WTC11 (cell line): ENCODE results near the gene APCDD1. TPM values are rescaled to one million over a fixed set of nuclear protein-coding genes. Genes with fewer than 3 reads are reported as not detected.

ENCODE experiments used
- ATAC-seq: fragments of 200-7000 bp; cut with Tn5 transposase; 2 replicates; pipeline ENCODE4 v1.10.0; 2021; ENCODE audit warnings: mild to moderate bottlenecking, moderate library complexity
- CTCF ChIA-PET: fragments of 300-600 bp; sonication (Branson Sonifier 250); formaldehyde crosslinking; loops from one replicate; lab custom pipeline; 2021; ENCODE audit warnings: antibody characterized with exemption; lab: Charles Lee
- POLR2A ChIA-PET: fragments of 350-600 bp; sonication (Branson Sonifier 250); formaldehyde crosslinking; loops from one replicate; lab custom pipeline; 2021; ENCODE audit warnings: antibody characterized with exemption; lab: Charles Lee
- DNase-seq: peaks from one replicate; pipeline ENCODE4 v3.0.0; 2021; ENCODE audit warnings: low spot score
- H3K27ac Mint-ChIP-seq: 2 replicates; pipeline ENCODE4 v1.8.0; 2021; ENCODE audit warnings: mixed read lengths
- H3K27me3 Mint-ChIP-seq: 2 replicates; pipeline ENCODE4 v1.8.0; 2021; ENCODE audit warnings: low read depth, mild to moderate bottlenecking, moderate library complexity, mixed read lengths
- H3K36me3 Mint-ChIP-seq: 2 replicates; pipeline ENCODE4 v1.8.0; 2021; ENCODE audit warnings: mixed read lengths
- H3K4me1 Mint-ChIP-seq: 2 replicates; pipeline ENCODE4 v1.8.0; 2022; ENCODE audit warnings: mixed read lengths
- H3K4me3 Mint-ChIP-seq: 2 replicates; pipeline ENCODE4 v1.8.0; 2021; ENCODE audit warnings: mild to moderate bottlenecking, moderate library complexity, mixed read lengths
- H3K9me3 Mint-ChIP-seq: 2 replicates; pipeline ENCODE4 v1.8.0; 2021; ENCODE audit warnings: mixed read lengths
- FOXJ3 ChIP-seq: sonication (generic); formaldehyde crosslinking; IDR thresholded peaks from 2 replicates; pipeline ENCODE4 v1.9.0; 2021; ENCODE audit warnings: missing genetic modification reagents, mild to moderate bottlenecking, borderline replicate concordance
- KAT7 ChIP-seq: sonication (generic); formaldehyde crosslinking; IDR thresholded peaks from 2 replicates; pipeline ENCODE4 v1.8.1; 2023; ENCODE audit warnings: missing genetic modification reagents, mild to moderate bottlenecking, borderline replicate concordance
- NFATC4 ChIP-seq: fragments of 250-450 bp; sonication (Bioruptor Pico); IDR thresholded peaks from 2 replicates; pipeline ENCODE4 v1.9.0; 2021; ENCODE audit warnings: mild to moderate bottlenecking
- NFE2L1 ChIP-seq: sonication (generic); formaldehyde crosslinking; IDR thresholded peaks from 2 replicates; pipeline ENCODE4 v1.8.1; 2023; ENCODE audit warnings: missing genetic modification reagents
- NR1H2 ChIP-seq: sonication (generic); formaldehyde crosslinking; IDR thresholded peaks from 2 replicates; pipeline ENCODE4 v1.9.0; 2021; ENCODE audit warnings: mild to moderate bottlenecking, moderate library complexity, missing genetic modification reagents
- NR3C1 ChIP-seq: sonication (generic); formaldehyde crosslinking; conservative IDR thresholded peaks from 2 replicates; pipeline ENCODE4 v1.8.1; 2023; ENCODE audit warnings: low read depth, mild to moderate bottlenecking, missing genetic modification reagents
- ZNF138 ChIP-seq: sonication (generic); formaldehyde crosslinking; conservative IDR thresholded peaks from 2 replicates; pipeline ENCODE4 v1.8.1; 2022; ENCODE audit warnings: mild to moderate bottlenecking, moderate library complexity, missing genetic modification reagents
- ZNF219 ChIP-seq: sonication (generic); formaldehyde crosslinking; IDR thresholded peaks from 2 replicates; pipeline ENCODE4 v1.8.0; 2023; ENCODE audit warnings: missing genetic modification reagents, mild to moderate bottlenecking, borderline replicate concordance
- ZNF232 ChIP-seq: sonication (generic); formaldehyde crosslinking; IDR thresholded peaks from 2 replicates; pipeline ENCODE4 v1.8.0; 2022; ENCODE audit warnings: mild to moderate bottlenecking, missing genetic modification reagents
- total RNA-seq: library from RNA; stranded (reverse); gene quantifications from 3 replicates; pipeline ENCODE4 v1.2.3, GENCODE V29; 2021
- TF ChIP-seq, protein P1 (sequence below): sonication (generic); formaldehyde crosslinking; IDR thresholded peaks from 2 replicates; pipeline ENCODE4 v1.8.1; 2022; ENCODE audit warnings: mild to moderate bottlenecking, missing genetic modification reagents, moderate library complexity, borderline replicate concordance
- TF ChIP-seq, protein P2 (sequence below): fragments of 200-600 bp; IDR thresholded peaks from 2 replicates; pipeline ENCODE4 v1.8.0; 2022; ENCODE audit warnings: antibody characterized with exemption
- TF ChIP-seq, protein P3 (sequence below): fragments of 250-450 bp; sonication (Bioruptor Pico); IDR thresholded peaks from 2 replicates; pipeline ENCODE4 v1.9.0; 2021; ENCODE audit warnings: mild to moderate bottlenecking, borderline replicate concordance
- TF ChIP-seq, protein P4 (sequence below): sonication (generic); formaldehyde crosslinking; IDR thresholded peaks from 2 replicates; pipeline ENCODE4 v1.8.1; 2023; ENCODE audit warnings: mild to moderate bottlenecking, missing genetic modification reagents
- TF ChIP-seq, protein P5 (sequence below): sonication (generic); formaldehyde crosslinking; IDR thresholded peaks from 2 replicates; pipeline ENCODE4 v1.8.0; 2022; ENCODE audit warnings: mild to moderate bottlenecking, missing genetic modification reagents
- TF ChIP-seq, protein P6 (sequence below): sonication (generic); formaldehyde crosslinking; IDR thresholded peaks from 2 replicates; pipeline ENCODE4 v1.8.1; 2023; ENCODE audit warnings: mild to moderate bottlenecking, missing genetic modification reagents, borderline replicate concordance
- TF ChIP-seq, protein P7 (sequence below): sonication (generic); formaldehyde crosslinking; IDR thresholded peaks from 2 replicates; pipeline ENCODE4 v1.8.0; 2022; ENCODE audit warnings: mild to moderate bottlenecking, missing genetic modification reagents
- TF ChIP-seq, protein P8 (sequence below): fragments of 250-450 bp; sonication (Bioruptor Pico); conservative IDR thresholded peaks from 2 replicates; pipeline ENCODE4 v1.9.0; 2021; ENCODE audit warnings: mild to moderate bottlenecking
- TF ChIP-seq, protein P9 (sequence below): sonication (generic); formaldehyde crosslinking; IDR thresholded peaks from 2 replicates; pipeline ENCODE4 v1.8.1; 2023; ENCODE audit warnings: mild to moderate bottlenecking, missing genetic modification reagents, moderate library complexity

Gene APCDD1
- total RNA-seq, 1 experiment from 2014 or later, result 7.1 TPM

DNA sequence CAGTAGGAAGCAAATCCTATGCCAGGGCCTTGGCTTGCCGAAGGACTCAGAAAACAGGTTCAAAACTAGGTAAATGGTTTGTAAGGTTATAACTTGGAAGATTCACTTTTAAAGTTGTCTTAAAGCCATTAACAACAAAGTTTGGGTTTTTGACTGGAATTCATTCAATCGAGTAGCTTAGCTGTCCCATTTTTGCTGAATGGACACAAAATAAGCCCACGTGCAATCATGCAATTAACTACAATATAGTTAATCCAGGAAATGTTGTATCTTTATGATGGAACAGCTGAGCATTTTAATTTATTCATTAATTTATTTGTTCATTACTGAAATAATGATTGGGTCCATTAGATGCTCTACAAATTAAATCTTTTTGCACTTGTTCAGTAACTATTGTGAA is 18.3 kb upstream of the APCDD1 start (continued):
- TF ChIP-seq, protein P1, sequence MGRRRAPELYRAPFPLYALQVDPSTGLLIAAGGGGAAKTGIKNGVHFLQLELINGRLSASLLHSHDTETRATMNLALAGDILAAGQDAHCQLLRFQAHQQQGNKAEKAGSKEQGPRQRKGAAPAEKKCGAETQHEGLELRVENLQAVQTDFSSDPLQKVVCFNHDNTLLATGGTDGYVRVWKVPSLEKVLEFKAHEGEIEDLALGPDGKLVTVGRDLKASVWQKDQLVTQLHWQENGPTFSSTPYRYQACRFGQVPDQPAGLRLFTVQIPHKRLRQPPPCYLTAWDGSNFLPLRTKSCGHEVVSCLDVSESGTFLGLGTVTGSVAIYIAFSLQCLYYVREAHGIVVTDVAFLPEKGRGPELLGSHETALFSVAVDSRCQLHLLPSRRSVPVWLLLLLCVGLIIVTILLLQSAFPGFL (CRISPR knock-in tag), result no peak
- no peak for TF ChIP-seq NR1H2

DNA sequence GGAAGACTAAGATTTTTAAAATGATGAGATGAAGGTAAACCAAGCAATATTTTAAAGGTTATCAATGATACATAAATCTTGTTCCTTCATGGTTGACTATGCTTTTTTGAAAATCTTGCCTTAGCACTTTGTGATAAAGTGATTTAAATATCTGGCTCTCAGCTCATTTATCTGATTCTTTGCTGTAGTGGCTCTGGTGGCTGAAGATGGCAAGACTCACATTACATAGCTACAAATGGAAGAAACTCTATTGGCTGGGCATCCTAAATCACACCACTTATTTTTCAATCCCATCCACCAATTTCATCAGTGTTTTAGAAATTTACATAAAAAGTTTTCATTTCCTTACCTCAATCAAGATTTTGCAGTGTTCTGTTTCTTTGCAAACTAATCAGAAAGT is 16.6 kb upstream of the APCDD1 start:
- H3K4me1 Mint-ChIP-seq, result no peaks in the 10 kb centered on the region
- ChIA-PET POLR2A (no interaction called here), CTCF (no interaction called here)
- DNase-seq (no peak), ATAC-seq (no peak)
- no peaks in the 10 kb centered on the region for H3K27me3 Mint-ChIP-seq
- no peak overlapping the region for H3K4me3 Mint-ChIP-seq
- no peak overlapping the region for H3K27ac Mint-ChIP-seq
- H3K9me3 Mint-ChIP-seq, result no peaks in the 10 kb centered on the region
- no peaks in the 10 kb centered on the region for H3K36me3 Mint-ChIP-seq
- TF ChIP-seq ZNF232 (CRISPR knock-in tag) (no peak), NFE2L1 (CRISPR knock-in tag) (no peak), FOXJ3 (CRISPR knock-in tag) (no peak), ZNF219 (no peak), NR3C1 (no peak), KAT7 (CRISPR knock-in tag) (no peak), NFATC4 (CRISPR knock-in tag) (no peak), ZNF138 (CRISPR knock-in tag) (no peak)
- TF ChIP-seq, protein P2, sequence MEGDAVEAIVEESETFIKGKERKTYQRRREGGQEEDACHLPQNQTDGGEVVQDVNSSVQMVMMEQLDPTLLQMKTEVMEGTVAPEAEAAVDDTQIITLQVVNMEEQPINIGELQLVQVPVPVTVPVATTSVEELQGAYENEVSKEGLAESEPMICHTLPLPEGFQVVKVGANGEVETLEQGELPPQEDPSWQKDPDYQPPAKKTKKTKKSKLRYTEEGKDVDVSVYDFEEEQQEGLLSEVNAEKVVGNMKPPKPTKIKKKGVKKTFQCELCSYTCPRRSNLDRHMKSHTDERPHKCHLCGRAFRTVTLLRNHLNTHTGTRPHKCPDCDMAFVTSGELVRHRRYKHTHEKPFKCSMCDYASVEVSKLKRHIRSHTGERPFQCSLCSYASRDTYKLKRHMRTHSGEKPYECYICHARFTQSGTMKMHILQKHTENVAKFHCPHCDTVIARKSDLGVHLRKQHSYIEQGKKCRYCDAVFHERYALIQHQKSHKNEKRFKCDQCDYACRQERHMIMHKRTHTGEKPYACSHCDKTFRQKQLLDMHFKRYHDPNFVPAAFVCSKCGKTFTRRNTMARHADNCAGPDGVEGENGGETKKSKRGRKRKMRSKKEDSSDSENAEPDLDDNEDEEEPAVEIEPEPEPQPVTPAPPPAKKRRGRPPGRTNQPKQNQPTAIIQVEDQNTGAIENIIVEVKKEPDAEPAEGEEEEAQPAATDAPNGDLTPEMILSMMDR, result no peak
- TF ChIP-seq, protein P3, sequence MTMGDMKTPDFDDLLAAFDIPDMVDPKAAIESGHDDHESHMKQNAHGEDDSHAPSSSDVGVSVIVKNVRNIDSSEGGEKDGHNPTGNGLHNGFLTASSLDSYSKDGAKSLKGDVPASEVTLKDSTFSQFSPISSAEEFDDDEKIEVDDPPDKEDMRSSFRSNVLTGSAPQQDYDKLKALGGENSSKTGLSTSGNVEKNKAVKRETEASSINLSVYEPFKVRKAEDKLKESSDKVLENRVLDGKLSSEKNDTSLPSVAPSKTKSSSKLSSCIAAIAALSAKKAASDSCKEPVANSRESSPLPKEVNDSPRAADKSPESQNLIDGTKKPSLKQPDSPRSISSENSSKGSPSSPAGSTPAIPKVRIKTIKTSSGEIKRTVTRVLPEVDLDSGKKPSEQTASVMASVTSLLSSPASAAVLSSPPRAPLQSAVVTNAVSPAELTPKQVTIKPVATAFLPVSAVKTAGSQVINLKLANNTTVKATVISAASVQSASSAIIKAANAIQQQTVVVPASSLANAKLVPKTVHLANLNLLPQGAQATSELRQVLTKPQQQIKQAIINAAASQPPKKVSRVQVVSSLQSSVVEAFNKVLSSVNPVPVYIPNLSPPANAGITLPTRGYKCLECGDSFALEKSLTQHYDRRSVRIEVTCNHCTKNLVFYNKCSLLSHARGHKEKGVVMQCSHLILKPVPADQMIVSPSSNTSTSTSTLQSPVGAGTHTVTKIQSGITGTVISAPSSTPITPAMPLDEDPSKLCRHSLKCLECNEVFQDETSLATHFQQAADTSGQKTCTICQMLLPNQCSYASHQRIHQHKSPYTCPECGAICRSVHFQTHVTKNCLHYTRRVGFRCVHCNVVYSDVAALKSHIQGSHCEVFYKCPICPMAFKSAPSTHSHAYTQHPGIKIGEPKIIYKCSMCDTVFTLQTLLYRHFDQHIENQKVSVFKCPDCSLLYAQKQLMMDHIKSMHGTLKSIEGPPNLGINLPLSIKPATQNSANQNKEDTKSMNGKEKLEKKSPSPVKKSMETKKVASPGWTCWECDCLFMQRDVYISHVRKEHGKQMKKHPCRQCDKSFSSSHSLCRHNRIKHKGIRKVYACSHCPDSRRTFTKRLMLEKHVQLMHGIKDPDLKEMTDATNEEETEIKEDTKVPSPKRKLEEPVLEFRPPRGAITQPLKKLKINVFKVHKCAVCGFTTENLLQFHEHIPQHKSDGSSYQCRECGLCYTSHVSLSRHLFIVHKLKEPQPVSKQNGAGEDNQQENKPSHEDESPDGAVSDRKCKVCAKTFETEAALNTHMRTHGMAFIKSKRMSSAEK (CRISPR knock-in tag), result no peak
- TF ChIP-seq, protein P4, sequence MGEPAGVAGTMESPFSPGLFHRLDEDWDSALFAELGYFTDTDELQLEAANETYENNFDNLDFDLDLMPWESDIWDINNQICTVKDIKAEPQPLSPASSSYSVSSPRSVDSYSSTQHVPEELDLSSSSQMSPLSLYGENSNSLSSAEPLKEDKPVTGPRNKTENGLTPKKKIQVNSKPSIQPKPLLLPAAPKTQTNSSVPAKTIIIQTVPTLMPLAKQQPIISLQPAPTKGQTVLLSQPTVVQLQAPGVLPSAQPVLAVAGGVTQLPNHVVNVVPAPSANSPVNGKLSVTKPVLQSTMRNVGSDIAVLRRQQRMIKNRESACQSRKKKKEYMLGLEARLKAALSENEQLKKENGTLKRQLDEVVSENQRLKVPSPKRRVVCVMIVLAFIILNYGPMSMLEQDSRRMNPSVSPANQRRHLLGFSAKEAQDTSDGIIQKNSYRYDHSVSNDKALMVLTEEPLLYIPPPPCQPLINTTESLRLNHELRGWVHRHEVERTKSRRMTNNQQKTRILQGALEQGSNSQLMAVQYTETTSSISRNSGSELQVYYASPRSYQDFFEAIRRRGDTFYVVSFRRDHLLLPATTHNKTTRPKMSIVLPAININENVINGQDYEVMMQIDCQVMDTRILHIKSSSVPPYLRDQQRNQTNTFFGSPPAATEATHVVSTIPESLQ (CRISPR knock-in tag), result no peak
- TF ChIP-seq, protein P5, sequence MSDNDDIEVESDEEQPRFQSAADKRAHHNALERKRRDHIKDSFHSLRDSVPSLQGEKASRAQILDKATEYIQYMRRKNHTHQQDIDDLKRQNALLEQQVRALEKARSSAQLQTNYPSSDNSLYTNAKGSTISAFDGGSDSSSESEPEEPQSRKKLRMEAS (CRISPR knock-in tag), result no peak
- TF ChIP-seq, protein P6, sequence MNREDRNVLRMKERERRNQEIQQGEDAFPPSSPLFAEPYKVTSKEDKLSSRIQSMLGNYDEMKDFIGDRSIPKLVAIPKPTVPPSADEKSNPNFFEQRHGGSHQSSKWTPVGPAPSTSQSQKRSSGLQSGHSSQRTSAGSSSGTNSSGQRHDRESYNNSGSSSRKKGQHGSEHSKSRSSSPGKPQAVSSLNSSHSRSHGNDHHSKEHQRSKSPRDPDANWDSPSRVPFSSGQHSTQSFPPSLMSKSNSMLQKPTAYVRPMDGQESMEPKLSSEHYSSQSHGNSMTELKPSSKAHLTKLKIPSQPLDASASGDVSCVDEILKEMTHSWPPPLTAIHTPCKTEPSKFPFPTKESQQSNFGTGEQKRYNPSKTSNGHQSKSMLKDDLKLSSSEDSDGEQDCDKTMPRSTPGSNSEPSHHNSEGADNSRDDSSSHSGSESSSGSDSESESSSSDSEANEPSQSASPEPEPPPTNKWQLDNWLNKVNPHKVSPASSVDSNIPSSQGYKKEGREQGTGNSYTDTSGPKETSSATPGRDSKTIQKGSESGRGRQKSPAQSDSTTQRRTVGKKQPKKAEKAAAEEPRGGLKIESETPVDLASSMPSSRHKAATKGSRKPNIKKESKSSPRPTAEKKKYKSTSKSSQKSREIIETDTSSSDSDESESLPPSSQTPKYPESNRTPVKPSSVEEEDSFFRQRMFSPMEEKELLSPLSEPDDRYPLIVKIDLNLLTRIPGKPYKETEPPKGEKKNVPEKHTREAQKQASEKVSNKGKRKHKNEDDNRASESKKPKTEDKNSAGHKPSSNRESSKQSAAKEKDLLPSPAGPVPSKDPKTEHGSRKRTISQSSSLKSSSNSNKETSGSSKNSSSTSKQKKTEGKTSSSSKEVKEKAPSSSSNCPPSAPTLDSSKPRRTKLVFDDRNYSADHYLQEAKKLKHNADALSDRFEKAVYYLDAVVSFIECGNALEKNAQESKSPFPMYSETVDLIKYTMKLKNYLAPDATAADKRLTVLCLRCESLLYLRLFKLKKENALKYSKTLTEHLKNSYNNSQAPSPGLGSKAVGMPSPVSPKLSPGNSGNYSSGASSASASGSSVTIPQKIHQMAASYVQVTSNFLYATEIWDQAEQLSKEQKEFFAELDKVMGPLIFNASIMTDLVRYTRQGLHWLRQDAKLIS (CRISPR knock-in tag), result no peak
- TF ChIP-seq, protein P7, sequence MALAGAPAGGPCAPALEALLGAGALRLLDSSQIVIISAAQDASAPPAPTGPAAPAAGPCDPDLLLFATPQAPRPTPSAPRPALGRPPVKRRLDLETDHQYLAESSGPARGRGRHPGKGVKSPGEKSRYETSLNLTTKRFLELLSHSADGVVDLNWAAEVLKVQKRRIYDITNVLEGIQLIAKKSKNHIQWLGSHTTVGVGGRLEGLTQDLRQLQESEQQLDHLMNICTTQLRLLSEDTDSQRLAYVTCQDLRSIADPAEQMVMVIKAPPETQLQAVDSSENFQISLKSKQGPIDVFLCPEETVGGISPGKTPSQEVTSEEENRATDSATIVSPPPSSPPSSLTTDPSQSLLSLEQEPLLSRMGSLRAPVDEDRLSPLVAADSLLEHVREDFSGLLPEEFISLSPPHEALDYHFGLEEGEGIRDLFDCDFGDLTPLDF (CRISPR knock-in tag), result no peak
- TF ChIP-seq, protein P8, sequence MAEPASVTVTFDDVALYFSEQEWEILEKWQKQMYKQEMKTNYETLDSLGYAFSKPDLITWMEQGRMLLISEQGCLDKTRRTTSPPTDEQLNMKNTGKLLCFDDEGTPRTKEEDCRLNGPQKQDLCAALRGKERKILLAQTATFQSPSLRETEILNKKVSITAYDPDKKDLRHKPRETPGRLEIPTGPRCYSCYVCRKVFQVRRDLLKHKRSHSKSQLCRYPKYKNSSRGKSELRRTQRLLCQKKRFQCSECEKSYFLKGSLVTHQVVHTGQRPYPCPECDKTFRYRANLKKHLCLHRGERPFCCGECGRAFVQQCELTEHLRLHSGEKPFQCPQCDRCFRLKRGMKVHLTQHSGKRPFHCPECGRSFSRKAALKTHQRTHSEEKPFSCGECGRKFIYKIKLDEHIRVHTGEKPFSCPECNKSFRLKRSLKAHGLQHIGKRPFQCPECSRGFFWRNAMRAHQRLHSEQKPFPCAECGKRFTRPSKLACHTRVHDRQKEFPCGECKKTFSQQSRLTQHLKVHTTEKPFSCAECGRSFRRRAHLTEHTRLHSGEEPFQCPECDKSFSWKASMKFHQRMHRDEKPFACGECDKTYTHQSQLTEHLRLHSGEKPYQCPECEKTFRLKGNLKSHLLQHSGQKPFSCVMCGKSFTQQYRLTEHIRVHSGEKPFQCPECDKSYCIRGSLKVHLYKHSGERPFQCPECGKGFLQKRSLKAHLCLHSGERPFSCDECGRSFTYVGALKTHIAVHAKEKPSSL (CRISPR knock-in tag), result no peak
- TF ChIP-seq, protein P9, sequence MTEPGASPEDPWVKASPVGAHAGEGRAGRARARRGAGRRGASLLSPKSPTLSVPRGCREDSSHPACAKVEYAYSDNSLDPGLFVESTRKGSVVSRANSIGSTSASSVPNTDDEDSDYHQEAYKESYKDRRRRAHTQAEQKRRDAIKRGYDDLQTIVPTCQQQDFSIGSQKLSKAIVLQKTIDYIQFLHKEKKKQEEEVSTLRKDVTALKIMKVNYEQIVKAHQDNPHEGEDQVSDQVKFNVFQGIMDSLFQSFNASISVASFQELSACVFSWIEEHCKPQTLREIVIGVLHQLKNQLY (CRISPR knock-in tag), result no peak
